Stimulated activated naive B cell treated with anti-CD40 and anti-IgM and Interleukin-4, amounts not matched to agents 10 μg/mL and 1 μg/mL and 100 μg/mL, for 72 hours (primary cell): ENCODE results near the gene SRPRA.
A peak's percentile ranks its signal among the peaks of the same experiment; 100 is the strongest.
"Not testable (repeated sequence)": the region's sequence is repeated elsewhere in the genome, so short reads cannot be mapped to it uniquely, and the experiment has no call there.

ENCODE experiments used
- ATAC-seq, 2 donors: fragments of 150-1000 bp; cut with Tn5 transposase; replicated peaks; 2 replicates each; pipeline ENCODE4 v1.10.0; 2021; ENCODE audit warnings: moderate library complexity in 1 of 2
- DNase-seq: peaks from one replicate; pipeline ENCODE4 v3.0.0; 2021
- H3K27ac Mint-ChIP-seq: one replicate; pipeline ENCODE4 v1.8.0; 2022; ENCODE audit warnings: mild to moderate bottlenecking, mixed read lengths
- H3K27me3 Mint-ChIP-seq, 2 donors: one replicate each; pipeline ENCODE4 v1.8.0; 2022; ENCODE audit warnings: mixed read lengths in 2 of 2
- H3K36me3 Mint-ChIP-seq, 2 donors: one replicate each; pipeline ENCODE4 v1.8.0; 2022; ENCODE audit warnings: mixed read lengths in 2 of 2, mild to moderate bottlenecking in 1 of 2
- H3K4me1 Mint-ChIP-seq, 2 donors: one replicate each; pipeline ENCODE4 v1.8.0; 2022; ENCODE audit warnings: mixed read lengths in 2 of 2, mild to moderate bottlenecking in 1 of 2
- H3K4me3 Mint-ChIP-seq, 2 donors: one replicate each; pipeline ENCODE4 v1.8.0; 2022; ENCODE audit warnings: mild to moderate bottlenecking in 2 of 2, mixed read lengths in 2 of 2, moderate library complexity in 1 of 2
- H3K9me3 Mint-ChIP-seq, 2 donors: one replicate each; pipeline ENCODE4 v1.8.0; 2022; ENCODE audit warnings: mixed read lengths in 2 of 2, mild to moderate bottlenecking in 1 of 2

The SRPRA gene, protein sequence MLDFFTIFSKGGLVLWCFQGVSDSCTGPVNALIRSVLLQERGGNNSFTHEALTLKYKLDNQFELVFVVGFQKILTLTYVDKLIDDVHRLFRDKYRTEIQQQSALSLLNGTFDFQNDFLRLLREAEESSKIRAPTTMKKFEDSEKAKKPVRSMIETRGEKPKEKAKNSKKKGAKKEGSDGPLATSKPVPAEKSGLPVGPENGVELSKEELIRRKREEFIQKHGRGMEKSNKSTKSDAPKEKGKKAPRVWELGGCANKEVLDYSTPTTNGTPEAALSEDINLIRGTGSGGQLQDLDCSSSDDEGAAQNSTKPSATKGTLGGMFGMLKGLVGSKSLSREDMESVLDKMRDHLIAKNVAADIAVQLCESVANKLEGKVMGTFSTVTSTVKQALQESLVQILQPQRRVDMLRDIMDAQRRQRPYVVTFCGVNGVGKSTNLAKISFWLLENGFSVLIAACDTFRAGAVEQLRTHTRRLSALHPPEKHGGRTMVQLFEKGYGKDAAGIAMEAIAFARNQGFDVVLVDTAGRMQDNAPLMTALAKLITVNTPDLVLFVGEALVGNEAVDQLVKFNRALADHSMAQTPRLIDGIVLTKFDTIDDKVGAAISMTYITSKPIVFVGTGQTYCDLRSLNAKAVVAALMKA

DNA sequence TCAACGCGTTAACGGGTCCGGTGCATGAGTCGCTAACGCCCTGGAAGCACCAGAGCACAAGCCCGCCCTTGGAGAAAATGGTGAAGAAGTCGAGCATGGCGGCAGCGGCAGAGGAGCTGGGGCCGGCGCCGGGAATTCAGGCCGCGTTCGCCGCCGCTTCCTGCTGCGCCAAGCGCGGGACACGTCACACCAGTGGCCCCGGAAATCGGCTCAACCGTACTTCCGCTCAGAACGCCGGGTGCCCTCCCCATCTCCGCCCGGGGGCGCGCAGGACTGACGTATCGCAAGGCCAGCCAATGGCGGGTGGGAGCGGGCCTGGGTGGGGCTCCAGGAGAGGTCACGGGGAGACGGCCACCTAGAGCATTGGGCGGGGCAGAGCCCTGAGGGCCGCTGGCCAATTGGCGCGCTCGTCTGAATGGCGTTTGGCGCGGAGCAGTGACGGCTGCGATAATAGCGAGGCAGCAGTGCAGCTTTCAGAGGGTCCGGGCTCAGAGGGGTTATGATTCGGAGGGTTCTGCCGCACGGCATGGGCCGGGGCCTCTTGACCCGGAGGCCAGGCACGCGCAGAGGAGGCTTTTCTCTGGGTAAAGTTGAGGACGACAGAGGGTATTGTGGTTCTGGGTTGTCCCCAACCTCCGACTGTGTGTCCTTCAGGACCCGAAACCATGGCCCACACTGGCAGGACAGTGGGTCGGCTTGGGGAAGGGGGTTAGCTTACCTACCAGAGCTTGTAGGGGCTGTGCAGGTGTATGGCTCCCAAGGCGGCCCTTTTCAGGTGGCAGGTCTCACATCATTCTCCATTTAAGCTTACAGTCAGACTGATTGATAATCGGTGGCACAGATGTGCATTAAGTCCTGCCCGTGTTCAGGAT, at the start of gene SRPRA, which contains the start of gene FOXRED1:
TSS of gene SRPRA (minus strand) at position 188 of the 872 bp plus-strand sequence. CDS start at position 97, 91 bp downstream.
TSS of gene FOXRED1 (plus strand) at position 447 of the 872 bp plus-strand sequence. CDS start at position 500, 53 bp downstream.
- Mint-ChIP-seq H3K27ac (peak within 1 kb of the TSS; percentile 99), H3K4me1 (peaks cover 26 to 41% of the 10 kb centered on the region in 2 donors)
- peak; percentile 99 for ATAC-seq

DNA sequence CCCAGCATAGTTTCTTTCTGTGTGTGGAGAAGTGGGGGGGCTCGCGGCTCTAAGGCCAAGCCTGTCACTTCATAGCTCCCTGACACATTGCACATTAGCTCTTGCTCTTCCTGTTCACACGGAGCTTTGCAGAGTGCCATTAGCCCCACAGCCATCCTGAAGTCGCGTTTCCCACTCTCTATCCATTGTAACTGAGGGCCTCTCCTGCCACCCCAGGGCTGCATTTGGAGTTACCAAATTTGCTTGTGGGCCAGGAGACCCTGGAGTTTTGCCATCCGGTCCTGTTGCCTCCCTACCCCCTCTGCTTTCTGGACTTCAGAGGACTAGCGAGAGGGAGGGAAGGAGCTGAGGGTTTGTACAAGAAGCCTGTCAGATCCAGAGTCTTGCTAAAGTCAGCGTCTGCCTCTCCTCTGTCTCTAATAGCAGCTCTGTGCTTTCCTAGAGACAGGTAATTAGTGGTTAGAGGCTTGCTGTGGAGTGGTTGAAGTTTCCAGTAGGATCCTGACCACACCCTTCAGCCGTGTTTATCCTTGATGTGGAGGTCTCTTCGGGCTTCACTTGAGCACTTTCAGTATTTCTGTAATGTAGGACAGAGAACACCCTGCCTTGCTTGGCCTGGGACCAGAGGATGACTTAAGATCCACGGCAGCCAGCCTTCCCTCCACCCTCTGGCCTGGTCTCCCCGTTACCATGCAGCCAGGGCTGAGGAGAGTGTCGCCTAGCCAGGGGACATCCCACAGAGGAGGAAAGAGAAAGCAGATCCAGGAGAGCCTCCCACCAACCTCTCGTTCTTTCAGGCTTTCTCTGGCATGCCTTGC, 49.3 kb upstream of the SRPRA start:
- peak overlapping the region in 1 of 2 donors; percentile 26 for H3K4me3 Mint-ChIP-seq
- peak overlapping the region; percentile 70 for H3K27ac Mint-ChIP-seq
- no peaks in the 10 kb centered on the region for H3K9me3 Mint-ChIP-seq
- peaks cover 29 to 46% of the 10 kb centered on the region in 2 donors for H3K4me1 Mint-ChIP-seq
- H3K36me3 Mint-ChIP-seq, result peaks cover 40 to 60% of the 10 kb centered on the region in 2 donors
- no peak for DNase-seq
- ATAC-seq, result peak; percentile 7 to 48
- H3K27me3 Mint-ChIP-seq, result no peaks in the 10 kb centered on the region

More for the DNA sequence above, at the start of gene SRPRA, which contains the start of gene FOXRED1:
- Mint-ChIP-seq H3K36me3 (peaks cover 31 to 70% of the 10 kb centered on the region in 2 donors), H3K27me3 (no peaks in the 10 kb centered on the region), H3K4me3 (peak within 1 kb of the TSS; percentile 98), H3K9me3 (no peaks in the 10 kb centered on the region)
- peak; percentile 100 for DNase-seq

DNA sequence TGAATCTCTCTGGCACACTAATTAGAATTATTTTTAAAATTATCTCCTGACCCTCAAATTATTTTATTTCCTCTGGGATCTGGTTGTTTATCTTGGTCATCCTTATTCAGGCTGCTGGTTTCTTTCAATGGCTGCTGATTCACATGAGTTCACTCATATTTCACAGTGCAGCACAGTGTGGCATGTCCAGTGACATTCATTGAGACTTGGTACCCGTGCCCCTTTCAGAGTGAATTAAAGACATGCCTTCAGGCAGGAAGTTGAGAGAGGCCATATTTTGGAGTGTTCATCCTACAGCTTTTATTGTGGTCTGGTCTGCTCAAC, 48.7 kb upstream of the SRPRA start:
- no peak for DNase-seq
- Mint-ChIP-seq H3K4me3 (no peak overlapping the region), H3K9me3 (no peaks in the 10 kb centered on the region), H3K4me1 (peaks cover 29 to 46% of the 10 kb centered on the region in 2 donors), H3K27ac (peak overlapping the region; percentile 14), H3K36me3 (peaks cover 43 to 60% of the 10 kb centered on the region in 2 donors), H3K27me3 (no peaks in the 10 kb centered on the region)
- no peak for ATAC-seq

DNA sequence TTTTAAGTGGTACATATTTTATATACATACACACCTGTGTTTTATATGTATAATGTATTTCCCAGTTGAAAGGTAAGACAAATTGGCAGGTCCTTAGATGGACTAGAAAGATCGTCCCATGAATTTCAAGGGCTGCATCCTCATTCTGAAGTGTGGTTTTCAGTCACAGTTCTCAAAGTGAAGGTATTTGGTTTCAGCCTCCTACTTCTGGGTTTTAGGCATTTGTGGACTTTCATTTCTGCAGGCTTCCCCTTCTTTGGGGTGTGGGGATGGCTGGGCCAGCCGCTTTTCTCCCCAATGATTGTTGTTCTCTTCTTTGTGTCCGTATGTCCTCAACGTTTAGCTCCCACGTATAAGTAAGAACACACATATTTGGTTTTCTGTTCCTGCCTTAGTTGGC, 45.1 kb upstream of the SRPRA start:
- ATAC-seq (peak in 1 of 2 donors; percentile 28), DNase-seq (no peak)
- H3K4me1 Mint-ChIP-seq, result peaks cover 37 to 53% of the 10 kb centered on the region in 2 donors
- H3K4me3 Mint-ChIP-seq, result no peak overlapping the region
- peaks cover 36 to 52% of the 10 kb centered on the region in 2 donors for H3K36me3 Mint-ChIP-seq
- no peaks in the 10 kb centered on the region for H3K27me3 Mint-ChIP-seq
- peak overlapping the region; percentile 7 for H3K27ac Mint-ChIP-seq
- H3K9me3 Mint-ChIP-seq, result no peaks in the 10 kb centered on the region

DNA sequence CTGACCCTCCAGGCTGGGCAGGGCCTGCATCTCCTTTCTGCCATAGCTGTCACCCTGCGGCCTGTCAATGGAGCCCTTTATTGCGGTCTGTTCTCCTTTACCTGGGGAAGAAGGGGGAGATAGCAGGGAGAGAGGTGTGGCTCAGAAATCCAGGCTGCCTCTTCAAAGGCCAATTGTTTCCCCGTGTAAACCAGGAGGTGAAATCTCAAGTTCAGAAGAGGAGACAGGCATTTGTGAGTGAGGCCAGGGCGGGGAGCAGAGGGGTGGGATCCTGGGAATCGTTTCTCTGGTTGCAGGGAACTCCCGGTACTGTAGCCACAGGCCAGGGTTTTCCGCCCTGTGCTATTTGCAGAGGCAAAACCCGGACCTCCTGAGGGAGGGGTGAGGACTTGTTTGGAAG, 44.3 kb upstream of the SRPRA start:
- Mint-ChIP-seq H3K27ac (no peak overlapping the region), H3K4me3 (no peak overlapping the region), H3K9me3 (no peaks in the 10 kb centered on the region), H3K4me1 (peaks cover 28 to 46% of the 10 kb centered on the region in 2 donors), H3K36me3 (peaks cover 36 to 46% of the 10 kb centered on the region in 2 donors), H3K27me3 (no peaks in the 10 kb centered on the region)
- ATAC-seq, result no peak
- no peak for DNase-seq

DNA sequence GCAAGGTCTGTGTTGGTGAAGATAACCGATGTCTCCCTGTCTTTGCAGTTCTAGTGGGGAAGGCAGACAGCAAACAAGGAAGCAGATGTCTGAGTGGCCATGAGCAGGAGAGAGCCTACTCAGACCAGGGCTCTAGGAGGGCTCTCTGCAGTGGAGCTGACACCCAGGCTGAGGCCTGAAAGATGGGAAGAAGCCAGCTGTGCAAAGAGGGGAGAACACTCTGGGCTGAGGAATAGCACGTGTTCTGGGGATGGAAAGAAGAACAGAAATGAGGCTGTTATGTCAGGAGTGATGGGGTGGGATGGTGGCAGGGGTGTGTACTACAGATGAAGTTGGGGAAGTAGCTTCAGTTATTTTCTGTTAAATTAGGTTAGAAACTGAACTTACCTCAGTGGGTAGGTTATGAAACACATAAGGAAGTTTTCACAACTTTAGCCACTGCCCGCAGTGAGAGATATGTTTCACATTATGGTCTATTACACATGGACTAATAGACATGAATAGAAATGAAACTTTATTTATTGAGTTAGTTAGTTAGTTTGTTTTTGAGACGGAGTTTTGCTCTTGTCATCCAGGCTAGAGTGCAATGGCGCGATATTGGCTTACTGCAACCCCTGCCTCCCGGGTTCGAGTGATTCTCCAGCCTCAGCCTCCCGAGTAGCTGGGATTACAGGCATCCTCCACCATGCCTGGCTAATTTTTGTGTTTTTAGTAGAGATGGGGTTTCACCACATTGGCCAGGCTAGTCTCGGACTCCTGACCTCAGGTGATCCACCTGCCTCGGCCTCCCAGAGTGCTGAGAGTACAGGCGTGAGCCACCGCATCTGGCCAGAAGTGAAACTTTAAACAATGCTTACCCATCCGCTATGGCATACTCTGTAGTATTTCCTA, 43.0 kb upstream of the SRPRA start:
- DNase-seq (no peak), ATAC-seq (peak; percentile 48 to 52)
- H3K27ac Mint-ChIP-seq, result peak overlapping the region; percentile 16
- H3K9me3 Mint-ChIP-seq, result no peaks in the 10 kb centered on the region
- H3K4me1 Mint-ChIP-seq, result peaks cover 25 to 47% of the 10 kb centered on the region in 2 donors
- H3K36me3 Mint-ChIP-seq, result peaks cover 32 to 47% of the 10 kb centered on the region in 2 donors
- no peaks in the 10 kb centered on the region for H3K27me3 Mint-ChIP-seq
- H3K4me3 Mint-ChIP-seq, result no peak overlapping the region

DNA sequence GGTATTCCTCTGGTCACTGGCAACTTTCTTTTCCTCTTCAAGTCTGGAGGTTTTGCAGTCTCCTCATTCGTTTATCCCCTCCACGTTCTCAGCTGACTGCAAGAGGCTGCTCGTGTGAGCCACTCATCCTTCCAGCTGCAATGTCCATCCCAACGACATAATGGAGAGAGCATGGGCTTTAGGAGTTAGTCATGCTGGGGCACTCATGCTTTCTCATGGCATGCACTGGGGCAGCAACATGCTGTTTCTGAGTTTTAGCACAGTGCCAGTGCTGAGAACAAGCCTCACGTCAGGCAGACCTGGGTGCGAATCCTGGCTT, 42.3 kb upstream of the SRPRA start:
- ATAC-seq (no peak), DNase-seq (no peak)
- H3K36me3 Mint-ChIP-seq, result peaks cover 29 to 46% of the 10 kb centered on the region in 2 donors
- no peaks in the 10 kb centered on the region for H3K9me3 Mint-ChIP-seq
- H3K27ac Mint-ChIP-seq, result no peak overlapping the region
- H3K27me3 Mint-ChIP-seq, result no peaks in the 10 kb centered on the region
- H3K4me1 Mint-ChIP-seq, result peaks cover 27 to 50% of the 10 kb centered on the region in 2 donors
- H3K4me3 Mint-ChIP-seq, result no peak overlapping the region

DNA sequence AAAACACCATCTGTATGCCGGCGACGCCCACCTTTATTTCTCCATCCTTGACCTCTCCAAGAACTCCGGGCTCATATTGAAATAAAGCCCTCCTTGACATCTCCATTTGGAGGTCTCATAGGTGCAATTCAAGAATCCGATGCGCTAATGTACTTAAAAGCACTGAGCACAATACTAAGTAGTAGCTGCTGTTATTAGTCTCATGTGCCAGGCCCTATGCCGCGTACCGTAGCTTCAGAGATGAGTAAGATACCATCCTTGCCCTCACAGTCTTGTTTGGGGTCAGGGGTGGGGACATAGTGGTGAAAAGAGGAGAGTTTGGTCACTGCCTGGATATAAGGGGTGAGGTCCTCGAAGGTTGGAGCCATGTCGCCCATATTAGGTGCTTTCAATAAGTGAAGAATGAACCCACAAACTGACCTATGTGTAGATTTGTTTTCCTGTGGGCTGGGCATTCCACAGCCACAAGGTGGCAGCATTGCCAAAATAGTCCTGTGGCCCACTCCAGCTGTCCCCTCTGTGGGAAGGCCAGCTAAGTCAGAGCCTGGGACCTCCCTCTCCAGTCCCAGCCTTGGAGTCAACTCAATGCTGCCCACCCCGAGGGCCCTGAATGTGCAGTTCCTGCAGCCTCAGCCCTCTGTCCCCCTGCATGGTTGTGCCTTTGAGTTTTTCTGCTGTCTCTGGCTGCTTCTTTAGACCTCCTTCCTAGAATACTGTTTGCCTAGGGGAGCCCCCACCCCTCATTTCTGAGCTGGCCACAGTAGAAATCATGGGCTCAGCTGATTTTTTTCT, 41.7 kb upstream of the SRPRA start:
- H3K9me3 Mint-ChIP-seq, result peaks cover 0 to 3% of the 10 kb centered on the region in 2 donors
- peaks cover 32 to 55% of the 10 kb centered on the region in 2 donors for H3K4me1 Mint-ChIP-seq
- H3K36me3 Mint-ChIP-seq, result peaks cover 32 to 49% of the 10 kb centered on the region in 2 donors
- H3K27me3 Mint-ChIP-seq, result no peaks in the 10 kb centered on the region
- H3K27ac Mint-ChIP-seq, result no peak overlapping the region
- ATAC-seq, result peak; percentile 77 to 79
- no peak overlapping the region for H3K4me3 Mint-ChIP-seq
- DNase-seq, result peak; percentile 43

DNA sequence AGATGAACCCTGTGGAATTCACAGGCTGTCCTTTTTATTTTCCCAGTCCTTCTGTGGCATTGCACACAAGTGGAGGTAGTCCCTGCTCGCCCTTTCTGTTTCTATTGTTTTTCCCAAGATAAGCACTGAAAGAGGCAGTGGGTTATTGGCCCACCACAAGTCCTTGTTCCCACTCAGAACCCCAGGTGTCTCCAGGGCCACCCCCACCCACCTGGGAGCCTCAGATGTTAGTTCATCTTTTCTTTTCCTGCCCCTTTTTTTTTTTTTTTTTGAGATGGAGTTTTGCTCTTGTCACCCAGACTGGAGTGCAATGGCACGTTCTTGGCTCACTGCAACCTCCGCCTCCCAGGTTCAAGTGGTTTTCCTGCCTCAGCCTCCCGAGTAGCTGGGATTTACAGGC, 40.1 kb upstream of the SRPRA start:
- not testable (repeated sequence) for H3K27ac Mint-ChIP-seq, H3K27me3 Mint-ChIP-seq, ATAC-seq, H3K9me3 Mint-ChIP-seq, DNase-seq, H3K4me3 Mint-ChIP-seq
- H3K36me3 Mint-ChIP-seq, result peaks cover 26 to 43% of the 10 kb centered on the region in 2 donors
- peaks cover 32 to 58% of the 10 kb centered on the region in 2 donors for H3K4me1 Mint-ChIP-seq

DNA sequence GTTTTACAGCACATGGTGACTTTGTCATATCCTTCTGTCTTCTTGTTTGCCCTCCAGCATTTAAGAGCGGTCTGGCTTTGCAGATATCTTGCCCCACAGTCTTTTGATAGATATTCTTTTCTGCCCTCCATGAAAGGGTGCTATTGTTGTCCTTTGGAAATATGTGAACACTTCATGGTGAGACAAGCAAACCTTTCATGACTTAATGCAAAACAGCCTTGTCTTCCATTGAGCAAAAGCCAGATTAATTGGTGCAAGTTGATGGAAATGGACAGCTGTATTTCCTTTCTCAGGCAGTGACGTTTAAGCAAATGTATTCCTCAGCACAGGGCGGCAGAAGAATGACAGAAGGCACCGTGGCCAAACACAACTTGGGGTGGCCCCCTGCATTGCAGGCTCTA, 39.6 kb upstream of the SRPRA start:
- peaks cover 0 to 3% of the 10 kb centered on the region in 2 donors for H3K9me3 Mint-ChIP-seq
- peaks cover 26 to 45% of the 10 kb centered on the region in 2 donors for H3K36me3 Mint-ChIP-seq
- H3K27me3 Mint-ChIP-seq, result no peaks in the 10 kb centered on the region
- DNase-seq (no peak), ATAC-seq (no peak)
- no peak overlapping the region for H3K27ac Mint-ChIP-seq
- peaks cover 32 to 61% of the 10 kb centered on the region in 2 donors for H3K4me1 Mint-ChIP-seq
- no peak overlapping the region for H3K4me3 Mint-ChIP-seq

DNA sequence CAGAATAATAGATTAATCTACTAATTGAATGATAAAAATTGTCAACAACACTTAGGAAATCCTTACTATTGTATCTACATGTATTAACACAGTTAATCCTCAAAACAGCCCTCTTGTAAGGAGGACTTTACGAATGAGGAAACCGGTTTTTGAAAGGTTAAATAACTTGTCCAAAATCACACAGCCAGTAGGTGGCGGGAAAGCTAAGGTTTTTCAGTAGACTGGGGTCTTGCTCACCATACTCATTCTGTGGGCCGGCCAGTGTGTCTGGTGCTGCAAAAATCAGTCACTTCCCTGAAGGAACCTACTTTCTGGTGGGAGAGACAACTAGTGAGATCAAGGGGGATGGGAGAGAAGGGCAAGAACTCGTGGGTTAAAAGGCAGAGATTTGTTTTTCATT, 39.0 kb upstream of the SRPRA start:
- DNase-seq (no peak), ATAC-seq (no peak)
- Mint-ChIP-seq H3K4me1 (peaks cover 32 to 66% of the 10 kb centered on the region in 2 donors), H3K36me3 (peaks cover 23 to 49% of the 10 kb centered on the region in 2 donors), H3K9me3 (peaks cover 0 to 3% of the 10 kb centered on the region in 2 donors), H3K27ac (no peak overlapping the region), H3K4me3 (no peak overlapping the region), H3K27me3 (no peaks in the 10 kb centered on the region)

DNA sequence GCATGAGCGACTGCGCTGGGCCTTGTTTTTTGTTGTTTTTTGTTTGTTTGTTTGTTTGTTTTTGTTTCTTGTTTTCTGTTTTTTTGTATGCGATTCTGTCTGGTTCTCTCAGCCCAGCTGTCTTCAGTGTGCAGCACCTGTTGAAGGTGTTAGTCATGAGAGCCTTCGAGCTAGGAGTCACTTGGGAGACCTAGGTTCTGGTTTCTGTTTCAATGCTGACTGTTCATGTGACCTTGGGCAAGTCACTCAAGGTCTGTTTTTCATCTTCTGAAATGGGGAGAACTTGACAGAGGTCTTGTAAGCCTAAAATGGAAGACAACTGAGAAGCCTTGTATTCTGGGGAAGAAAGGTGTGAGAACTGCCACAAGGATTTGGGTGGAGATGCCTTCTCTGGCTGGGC, 37.0 kb upstream of the SRPRA start:
- DNase-seq (no peak), ATAC-seq (peak; percentile 29 to 33)
- H3K9me3 Mint-ChIP-seq, result peaks cover 0 to 3% of the 10 kb centered on the region in 2 donors
- H3K27ac Mint-ChIP-seq, result peak overlapping the region; percentile 95
- H3K4me1 Mint-ChIP-seq, result peaks cover 24 to 56% of the 10 kb centered on the region in 2 donors
- no peaks in the 10 kb centered on the region for H3K27me3 Mint-ChIP-seq
- H3K4me3 Mint-ChIP-seq, result peak overlapping the region; percentile 74 to 83
- peaks cover 20 to 40% of the 10 kb centered on the region in 2 donors for H3K36me3 Mint-ChIP-seq
